ENCODE results near the gene KCND1.

The KCND1 gene

DNA sequence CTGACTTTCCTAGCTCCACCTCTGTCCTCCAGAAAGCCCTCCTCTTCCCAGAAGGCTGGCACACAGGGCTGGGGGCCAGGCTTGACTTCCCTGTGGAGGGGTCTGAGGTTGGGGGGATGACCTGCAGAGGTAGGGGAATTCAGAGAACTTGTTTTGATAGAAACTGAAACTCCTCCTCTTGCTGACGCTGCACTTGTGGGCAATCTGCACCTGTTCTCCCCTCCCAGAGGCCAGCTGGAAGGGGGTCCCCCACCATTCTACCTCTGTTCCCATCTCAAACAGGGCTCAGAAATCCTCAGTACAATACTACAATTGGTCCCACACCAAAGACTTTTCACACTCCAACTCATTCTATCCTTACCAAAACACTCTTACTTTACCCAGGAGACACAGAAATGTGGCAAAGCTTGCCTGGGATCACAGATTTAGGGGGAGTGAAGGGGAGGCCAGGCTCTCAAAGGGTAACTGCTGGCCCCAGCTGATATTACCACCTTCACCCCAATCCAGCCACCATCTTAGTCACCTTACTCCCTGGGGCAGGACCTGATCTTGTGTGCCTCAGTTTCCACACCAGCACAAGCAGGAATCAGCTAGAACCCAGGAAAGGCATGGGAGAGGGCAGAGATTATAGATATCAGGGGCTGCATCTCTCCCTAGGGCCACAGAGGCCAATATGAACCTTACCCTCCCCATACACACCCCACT, 32.8 kb downstream of the KCND1 start:
- DNase-seq (ENCODE audit: low read depth in 2 of 2): peak; percentile 61 to 65

DNA sequence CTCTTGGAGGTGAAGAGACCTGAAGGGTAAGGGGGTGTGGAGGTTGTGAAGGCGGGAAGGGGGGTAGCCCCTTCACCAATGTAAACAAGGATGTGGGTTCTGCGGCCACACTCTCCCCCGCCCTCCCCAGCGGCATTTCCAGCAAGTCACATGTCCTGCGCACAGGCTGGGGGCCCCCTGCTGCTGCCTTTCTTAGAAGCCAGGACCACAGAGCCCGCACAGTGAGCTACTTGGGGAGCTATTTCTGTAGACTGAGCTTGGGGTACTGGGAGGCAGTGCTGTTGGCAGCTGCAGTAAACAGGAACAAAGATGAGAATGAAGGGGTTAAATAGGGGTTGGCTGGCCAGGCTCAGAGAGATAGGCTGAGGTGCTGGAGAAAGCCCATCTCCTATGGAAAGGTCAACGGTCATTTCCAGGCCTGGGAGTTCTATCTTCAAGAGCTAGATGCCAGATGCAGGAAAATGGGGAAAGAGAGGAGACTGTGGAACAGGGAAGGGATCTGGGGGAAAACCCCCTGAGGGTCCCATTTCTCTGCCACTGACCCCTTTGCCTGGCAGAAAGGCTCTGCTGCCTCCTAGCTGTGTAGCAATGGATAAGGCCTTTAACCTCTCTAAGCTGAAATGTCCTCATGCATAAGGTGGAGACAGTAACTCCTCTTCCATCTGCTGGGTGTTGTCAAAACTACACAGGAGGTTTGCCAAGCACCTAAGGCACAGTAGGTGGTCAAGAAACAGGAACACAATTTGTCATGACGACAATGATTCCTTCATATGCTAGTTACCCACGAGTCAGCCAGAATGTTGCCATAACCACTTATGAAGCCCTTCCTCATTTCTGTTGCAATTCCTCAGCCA, 34.4 kb downstream of the KCND1 start:
- DNase-seq (ENCODE audit: low read depth in 2 of 2): peak; percentile 80 to 89

DNA sequence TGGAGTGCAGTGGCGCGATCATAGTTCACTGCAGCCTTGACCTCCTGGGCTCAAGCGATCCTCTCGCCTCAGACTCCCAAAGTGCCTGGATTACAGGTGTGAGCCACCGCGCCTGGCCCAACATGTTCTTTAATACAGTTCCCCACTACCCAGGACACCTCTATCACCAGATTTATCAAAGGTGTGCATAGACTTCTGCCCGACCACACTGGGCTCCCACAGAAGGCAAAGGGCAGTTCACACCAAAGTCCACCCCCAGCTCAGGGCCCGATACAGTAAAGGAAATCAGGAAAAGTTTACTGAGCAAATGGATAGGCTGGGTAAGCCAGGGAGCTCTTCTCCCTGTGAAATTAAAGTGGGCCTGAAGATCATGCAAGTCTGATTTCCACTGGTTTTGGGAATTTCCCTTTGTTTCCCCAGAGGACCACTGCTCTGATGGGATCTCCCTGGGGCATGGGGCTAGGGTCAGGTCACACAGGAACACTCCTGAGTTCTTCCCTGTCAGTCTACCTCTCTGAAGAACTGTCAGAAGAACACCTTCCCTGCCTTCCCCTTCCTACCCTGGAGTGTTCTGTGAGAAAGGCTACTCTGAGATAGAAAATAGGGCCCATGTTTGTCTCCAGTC, 35.1 kb downstream of the KCND1 start:
- no peak for DNase-seq (ENCODE audit: low read depth in 2 of 2)

DNA sequence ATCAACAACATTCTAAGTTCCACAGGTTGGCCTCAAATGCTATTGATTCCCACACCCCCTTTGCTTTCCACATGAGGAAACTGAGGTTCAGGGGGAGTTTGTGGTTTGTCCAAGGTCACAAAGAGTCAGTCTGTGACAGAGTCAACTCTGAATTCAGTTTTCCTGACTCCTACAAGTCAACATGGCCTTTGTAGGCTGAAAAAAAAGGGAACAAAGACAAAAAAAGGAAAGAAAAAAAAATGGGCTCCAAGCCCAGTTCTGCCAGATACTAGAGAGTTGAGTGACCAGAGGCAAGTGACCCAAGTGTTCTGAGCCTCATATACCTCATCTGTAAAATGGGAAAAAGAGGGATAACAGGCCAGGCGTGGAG, 36.4 kb downstream of the KCND1 start:
- no peak for DNase-seq (ENCODE audit: low read depth in 2 of 2)

DNA sequence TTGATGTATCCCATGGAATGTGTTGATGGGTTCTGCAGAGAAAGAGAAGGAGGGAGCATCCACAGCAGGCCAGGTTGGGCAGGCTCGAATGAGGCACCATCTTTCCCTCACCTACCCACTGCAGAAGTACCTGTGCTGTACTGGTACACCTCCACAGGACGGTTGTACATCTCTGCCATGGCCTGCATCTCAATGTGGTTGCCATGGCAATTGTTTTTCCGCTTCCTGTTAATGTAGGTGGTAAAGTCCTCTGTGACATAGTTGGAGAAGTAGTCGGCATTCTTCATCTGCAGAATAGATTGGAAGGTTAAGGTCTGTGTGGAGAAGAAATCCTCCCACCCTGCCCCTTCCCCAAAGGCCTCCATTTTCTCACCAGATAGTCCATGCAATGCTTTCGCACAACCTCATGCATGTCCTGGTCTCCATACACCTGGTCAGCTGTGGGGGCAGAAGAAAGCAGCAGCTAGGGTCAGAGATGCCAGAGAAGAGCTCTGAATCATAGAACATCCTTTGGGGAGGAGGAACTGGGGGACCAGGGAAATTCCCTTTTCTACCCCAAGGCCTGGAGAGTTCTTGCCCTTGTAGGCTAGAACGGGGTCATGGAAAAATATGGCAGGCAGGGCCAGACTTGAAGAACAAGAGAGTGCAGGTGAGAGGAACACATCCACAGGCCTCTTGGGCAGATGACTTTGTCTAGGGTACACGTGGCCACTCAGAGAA, 36.9 kb downstream of the KCND1 start:
- DNase-seq (ENCODE audit: low read depth in 2 of 2): no peak

DNA sequence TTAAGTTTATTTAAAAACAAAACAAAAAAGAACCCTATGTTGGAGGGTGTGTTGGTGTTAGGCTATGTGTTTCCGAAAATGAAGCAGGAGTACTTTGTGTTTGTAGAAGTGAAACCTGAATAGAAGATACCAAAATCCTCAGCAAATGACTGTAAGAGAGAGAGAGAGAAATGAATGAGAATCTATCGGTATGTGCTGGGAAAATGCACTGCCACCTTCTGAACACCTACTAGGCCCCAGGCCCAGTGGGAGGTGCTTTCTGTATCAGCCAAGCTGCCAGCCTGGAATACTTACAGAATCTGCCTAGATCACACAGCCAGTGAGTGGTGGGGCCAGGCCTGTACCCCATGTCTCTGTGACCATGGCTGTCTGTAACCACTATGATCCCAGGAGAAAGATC, 37.9 kb downstream of the KCND1 start:
- no peak for DNase-seq (ENCODE audit: low read depth in 2 of 2)

DNA sequence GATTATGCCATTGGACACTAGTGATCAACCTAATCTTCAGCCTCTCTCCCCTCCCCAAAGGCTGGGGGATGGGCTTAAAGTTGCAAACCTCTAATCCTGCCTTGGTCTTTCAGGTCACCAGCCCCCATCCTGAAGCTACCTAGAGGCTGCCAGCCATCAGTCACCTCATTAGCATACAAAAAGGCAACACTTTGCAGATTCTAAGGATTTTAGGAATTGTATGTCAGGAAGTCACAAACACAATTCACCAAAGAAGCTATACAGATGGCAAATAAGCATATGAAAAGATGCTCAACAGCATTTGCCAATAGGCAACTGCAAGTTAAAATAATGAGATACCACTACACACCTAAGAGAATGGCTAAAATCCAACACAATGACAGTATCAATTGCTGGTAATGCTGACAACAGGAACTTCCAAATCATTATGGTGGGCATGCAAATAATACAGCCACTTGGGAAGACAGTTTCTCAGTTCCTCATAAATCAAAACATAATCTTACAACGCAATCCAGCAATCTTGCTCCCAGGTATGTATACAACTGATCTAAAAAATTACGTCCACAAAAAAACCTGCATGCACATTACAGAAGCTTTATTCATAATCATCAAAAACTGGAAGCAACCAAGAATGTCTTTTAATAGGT, 43.8 kb downstream of the KCND1 start:
- no peak for DNase-seq (ENCODE audit: low read depth in 2 of 2)

DNA sequence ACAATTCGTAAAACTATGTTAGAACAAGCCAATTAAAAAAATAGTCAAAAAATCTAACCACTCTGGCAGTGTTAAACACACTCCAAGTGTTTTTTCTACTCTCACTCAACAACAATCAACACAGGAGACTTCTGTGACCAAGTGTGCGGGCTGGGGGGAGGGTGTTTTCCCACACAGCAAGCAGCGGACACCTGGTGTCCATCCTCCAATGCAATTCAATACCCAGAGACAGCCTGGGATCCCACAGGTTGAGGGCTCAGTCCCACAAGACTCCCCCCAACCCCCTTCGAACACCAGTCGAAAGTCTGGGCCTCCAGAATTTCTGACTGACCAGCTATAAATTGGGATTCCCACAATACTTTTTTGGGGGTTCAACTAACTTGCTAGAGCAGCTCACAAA, 44.5 kb downstream of the KCND1 start:
- DNase-seq (ENCODE audit: low read depth in 2 of 2): no peak

DNA sequence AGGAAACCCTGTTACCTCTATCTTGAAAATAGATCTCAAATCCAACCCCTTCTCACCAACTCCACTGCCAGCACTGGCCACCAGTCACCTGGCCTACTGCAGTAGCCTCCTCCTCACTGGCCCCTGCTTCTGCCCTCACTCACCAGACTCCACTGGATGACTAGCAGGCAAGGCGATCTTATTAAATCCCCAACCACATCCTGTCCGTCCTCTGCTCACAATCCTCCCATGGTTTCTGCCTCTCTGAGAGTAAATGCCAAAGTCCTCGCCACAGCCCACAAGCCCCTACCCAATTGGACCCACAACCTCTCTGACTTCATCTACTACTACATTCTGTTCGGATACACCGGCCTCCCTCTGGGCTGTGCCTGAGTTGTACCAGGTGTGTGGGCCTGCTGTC, 47.4 kb downstream of the KCND1 start:
- no peak for DNase-seq (ENCODE audit: low read depth in 2 of 2)

DNA sequence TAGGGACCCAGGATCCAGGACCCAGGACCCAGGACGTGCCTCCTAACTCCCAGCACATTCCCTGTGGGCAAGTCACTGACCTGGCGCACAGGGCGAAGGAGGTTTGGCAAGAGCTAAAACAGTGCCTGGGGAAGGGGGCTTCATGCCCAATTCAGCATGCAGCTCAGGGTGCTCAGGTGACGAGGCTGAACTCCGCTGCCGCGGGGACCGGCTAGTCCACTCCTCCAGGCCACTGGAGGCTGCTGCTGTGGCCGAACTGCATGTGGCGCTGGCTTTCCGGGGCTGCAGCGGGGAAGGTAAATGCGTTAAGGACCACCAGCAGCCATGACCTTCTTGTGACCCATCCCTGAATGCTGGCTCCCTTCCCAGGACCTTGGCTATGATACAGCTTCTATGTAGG, 47.9 kb downstream of the KCND1 start:
- no peak for DNase-seq (ENCODE audit: low read depth in 2 of 2)

DNA sequence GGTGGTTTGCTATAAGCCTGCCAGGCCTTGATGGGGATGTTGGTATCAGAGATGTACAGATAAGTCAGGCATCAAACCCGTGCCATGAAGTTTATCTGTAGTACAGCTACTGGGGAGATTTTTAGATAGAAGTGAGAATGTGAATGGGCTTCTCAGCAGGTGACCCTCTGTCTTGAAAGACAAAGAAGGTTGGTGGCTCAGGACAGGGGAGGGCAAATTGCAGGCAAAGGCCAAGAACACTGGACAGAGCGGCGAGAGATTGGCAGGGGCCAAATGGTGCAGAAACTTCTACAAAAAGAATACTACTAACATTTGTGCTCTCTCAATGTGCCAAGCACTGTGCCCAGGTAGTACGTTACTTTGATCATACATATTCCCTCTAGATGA, 50.9 kb downstream of the KCND1 start:
- no peak for DNase-seq (ENCODE audit: low read depth in 2 of 2)

DNA sequence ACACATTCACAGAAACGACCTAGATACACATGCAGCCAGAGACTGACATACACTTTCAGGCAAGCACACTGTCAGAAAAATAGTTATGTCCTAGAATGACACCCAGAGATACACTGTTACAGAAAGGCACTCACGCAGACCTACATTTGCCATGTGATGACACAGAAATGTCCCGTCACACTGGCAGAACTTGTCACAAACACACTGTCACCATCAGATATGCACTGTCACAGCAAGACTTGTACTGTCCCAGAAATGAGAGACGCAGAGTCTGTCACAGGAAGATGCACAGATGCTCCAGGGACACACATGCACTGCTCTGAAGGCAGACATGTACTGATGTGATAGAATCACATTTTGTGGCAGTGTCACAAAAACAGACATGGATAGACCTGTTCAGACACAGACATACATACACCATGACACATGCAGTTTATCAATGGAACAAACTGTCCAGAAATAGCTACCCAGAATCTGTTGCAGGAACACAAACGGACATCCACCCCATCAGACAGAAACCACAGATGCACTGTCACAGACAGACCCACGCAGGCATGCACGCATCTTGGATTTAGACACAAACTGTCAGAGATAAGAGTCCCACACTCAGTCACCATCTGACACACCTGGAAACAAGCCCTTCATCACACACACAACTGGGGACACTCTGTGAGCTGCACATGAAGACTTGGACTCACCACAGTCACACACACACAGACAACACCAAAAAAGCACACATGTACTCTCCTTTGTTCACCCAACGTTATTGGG, 51.5 kb downstream of the KCND1 start:
- no peak for DNase-seq (ENCODE audit: low read depth in 2 of 2)

DNA sequence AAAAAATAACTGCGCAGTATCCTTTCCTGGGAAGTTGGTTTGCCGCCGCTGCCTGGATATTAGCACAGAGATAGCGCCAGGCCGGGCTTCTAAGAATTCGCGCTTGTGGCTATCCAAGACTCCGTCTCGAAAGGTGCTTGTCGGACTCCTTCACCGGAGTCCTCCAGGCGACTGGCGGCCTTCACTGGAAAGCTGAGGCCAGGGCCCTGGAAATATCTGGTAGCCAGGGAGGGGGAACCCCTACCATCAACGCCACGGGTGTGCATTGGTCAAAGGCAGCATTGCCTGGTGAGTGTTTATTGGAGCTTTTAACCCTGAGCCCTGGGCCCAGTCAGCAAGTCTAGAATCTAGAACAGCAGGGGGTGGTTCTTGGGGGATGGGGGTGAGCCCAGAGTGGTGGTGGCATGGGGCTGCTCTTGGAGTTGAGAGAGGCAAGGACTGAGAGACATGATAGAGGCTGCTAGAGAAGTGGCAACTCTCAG, 52.2 kb downstream of the KCND1 start:
- no peak for DNase-seq (ENCODE audit: low read depth in 2 of 2)

GRCh38 chrX:48918643-48919340, 52.9 kb downstream of the KCND1 start, which contains the start of gene PIM2:
Gene PIM2, minus strand, starts transcription at chrX:48919024. Its CDS starts 190 bp downstream, at chrX:48918834.
- peak; percentile 80 to 83 for DNase-seq (ENCODE audit: low read depth in 2 of 2)

DNA sequence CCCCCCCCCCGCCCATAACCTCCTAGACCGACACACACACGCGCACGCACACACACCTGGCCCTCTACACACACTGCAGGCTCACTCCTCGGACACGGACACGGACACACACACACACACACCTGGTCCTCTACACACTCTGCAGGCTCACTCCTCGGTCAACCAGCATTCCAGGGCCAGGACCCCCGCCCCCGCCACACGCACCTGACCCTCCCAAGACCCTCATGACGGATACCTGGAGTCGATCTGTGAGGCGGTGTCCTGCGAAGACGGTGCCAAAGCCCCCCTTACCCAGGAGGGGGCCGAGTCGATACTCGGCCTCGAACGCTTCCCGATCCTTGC, 53.4 kb downstream of the KCND1 start:
- no peak for DNase-seq (ENCODE audit: low read depth in 2 of 2)

- peak; percentile 68 to 72 for DNase-seq (ENCODE audit: low read depth in 2 of 2)
Measured at GRCh38 chrX:48917139-48918001, 54.3 kb downstream of the KCND1 start.

DNA sequence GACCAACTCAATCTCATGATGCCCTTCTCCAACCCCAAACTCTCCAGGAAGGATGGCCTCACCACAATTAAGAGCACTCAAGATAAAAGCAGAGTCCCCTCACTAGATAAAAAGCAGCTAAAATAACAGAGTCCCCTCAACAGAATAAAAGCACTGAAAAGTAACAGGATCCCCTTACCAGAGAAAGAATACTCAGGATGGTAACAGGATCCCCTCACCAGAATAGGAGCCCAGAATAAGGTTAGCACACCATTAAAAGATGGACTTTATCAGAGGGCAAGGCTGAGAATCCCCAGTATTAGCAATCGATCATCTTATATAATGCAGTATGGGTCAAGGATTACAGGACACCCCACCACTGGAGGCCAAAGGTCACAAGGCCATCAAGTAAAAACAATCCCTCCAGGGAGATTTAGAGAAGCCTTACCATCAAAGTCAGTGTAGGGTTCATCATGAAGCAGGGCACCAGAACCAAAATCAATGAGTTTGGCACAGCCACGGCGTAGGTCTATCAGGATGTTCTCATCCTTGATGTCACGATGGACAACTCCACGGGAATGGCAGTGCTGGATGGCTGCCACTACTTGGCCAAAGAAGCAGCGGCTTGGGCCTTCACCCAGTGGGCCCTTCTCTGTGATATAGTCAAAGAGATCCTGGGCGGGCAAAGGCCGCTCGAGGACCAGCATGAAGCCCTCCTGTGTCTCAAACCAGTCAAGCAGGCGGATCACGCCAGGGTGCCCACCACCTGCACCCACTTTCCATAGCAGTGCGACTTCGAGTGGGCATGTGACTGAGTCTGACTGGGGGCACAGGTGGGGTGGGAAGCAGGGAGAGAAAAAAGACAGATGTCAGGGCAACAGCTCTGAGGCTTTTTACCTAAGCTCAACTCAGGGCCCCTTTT, 56.8 kb downstream of the KCND1 start:
- no peak for DNase-seq (ENCODE audit: low read depth in 2 of 2)
